ENCODE results near the gene FADS3. TPM values are rescaled to one million over a fixed set of nuclear protein-coding genes. Genes with fewer than 3 reads are reported as not detected.

The FADS3 gene
- total and polyA plus RNA-seq, 2 of the 13 experiments (the other 11 are each of a cell fraction or from before 2014, with no cell fraction given), result 13.4 to 23.2 TPM

GRCh38 chr11:61927501-61927900 is 36.2 kb upstream of the FADS3 start:
- H3K36me3 ChIP-seq (replicated peaks in 1 of 2; ENCODE audit: control insufficient read depth in 1 of 2, insufficient read depth in 2 of 2, low read length in 2 of 2), result no peaks in the 10 kb centered on the region
- 53% methylated on average over 1 of the region's 1 CpG for WGBS (ENCODE audit: low lambda C conversion rate)
- in situ Hi-C loops (cut with HindIII; ENCODE audit: extremely low pct_ligation_motif_present, low pct_unique_long_range_greater_than_20kb), result no loop called here
- POLR2A ChIA-PET, result no interaction called here
- H3K79me2 ChIP-seq (ENCODE audit: insufficient read depth, low read length), result no peaks in the 10 kb centered on the region
- intact Hi-C loops (cut with micrococcal nuclease; ENCODE audit: unreplicated experiment), result loop anchor here (1.0 kb wide), 1 partner anchor 10 kb away; no protein-coding TSS in a partner anchor
- H3K4me2 ChIP-seq (ENCODE audit: low read depth, low read length), result no peak overlapping the region
- CTCF ChIA-PET (ENCODE audit: low intra/inter-chr PET ratio, low total read pairs), result no interaction called here
- TF ChIP-seq, protein P1, sequence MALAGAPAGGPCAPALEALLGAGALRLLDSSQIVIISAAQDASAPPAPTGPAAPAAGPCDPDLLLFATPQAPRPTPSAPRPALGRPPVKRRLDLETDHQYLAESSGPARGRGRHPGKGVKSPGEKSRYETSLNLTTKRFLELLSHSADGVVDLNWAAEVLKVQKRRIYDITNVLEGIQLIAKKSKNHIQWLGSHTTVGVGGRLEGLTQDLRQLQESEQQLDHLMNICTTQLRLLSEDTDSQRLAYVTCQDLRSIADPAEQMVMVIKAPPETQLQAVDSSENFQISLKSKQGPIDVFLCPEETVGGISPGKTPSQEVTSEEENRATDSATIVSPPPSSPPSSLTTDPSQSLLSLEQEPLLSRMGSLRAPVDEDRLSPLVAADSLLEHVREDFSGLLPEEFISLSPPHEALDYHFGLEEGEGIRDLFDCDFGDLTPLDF (CRISPR knock-in tag; IDR thresholded peaks at IDR 0.05), result no peak
- TF ChIP-seq SRSF9 (IDR thresholded peaks at IDR 0.05; ENCODE audit: borderline replicate concordance, insufficient read depth, low read depth, low read length, poor library complexity, severe bottlenecking) (no peak), ZNF3 (CRISPR knock-in tag; IDR thresholded peaks at IDR 0.05) (no peak), SRSF4 (IDR thresholded peaks at IDR 0.05; ENCODE audit: low read depth, low read length, poor library complexity, severe bottlenecking) (no peak), SP5 (CRISPR knock-in tag; IDR thresholded peaks at IDR 0.05; ENCODE audit: borderline replicate concordance, low read depth) (no peak), ZNF687 (CRISPR knock-in tag; IDR thresholded peaks at IDR 0.05) (no peak), MIXL1 (CRISPR knock-in tag; IDR thresholded peaks at IDR 0.05) (no peak), ZFAT (CRISPR knock-in tag; conservative IDR thresholded peaks at IDR 0.05) (no peak)
- TF ChIP-seq, protein P2, sequence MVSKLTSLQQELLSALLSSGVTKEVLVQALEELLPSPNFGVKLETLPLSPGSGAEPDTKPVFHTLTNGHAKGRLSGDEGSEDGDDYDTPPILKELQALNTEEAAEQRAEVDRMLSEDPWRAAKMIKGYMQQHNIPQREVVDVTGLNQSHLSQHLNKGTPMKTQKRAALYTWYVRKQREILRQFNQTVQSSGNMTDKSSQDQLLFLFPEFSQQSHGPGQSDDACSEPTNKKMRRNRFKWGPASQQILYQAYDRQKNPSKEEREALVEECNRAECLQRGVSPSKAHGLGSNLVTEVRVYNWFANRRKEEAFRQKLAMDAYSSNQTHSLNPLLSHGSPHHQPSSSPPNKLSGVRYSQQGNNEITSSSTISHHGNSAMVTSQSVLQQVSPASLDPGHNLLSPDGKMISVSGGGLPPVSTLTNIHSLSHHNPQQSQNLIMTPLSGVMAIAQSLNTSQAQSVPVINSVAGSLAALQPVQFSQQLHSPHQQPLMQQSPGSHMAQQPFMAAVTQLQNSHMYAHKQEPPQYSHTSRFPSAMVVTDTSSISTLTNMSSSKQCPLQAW (CRISPR knock-in tag; IDR thresholded peaks at IDR 0.05), result no peak
- FAIRE-seq (no peak), ATAC-seq (no peak), DNase-seq (ENCODE audit: low spot score) (no peak)
- peaks cover 37% of the 10 kb centered on the region for H3K4me1 ChIP-seq (ENCODE audit: insufficient read depth, low read length)
- H4K20me1 ChIP-seq (ENCODE audit: insufficient read depth, low read length), result no peaks in the 10 kb centered on the region
- BruUV-seq (replicated peaks), result no TSS peak
- H3K9me3 ChIP-seq (ENCODE audit: low read length), result no peaks in the 10 kb centered on the region
- no peak overlapping the region for H3K9ac ChIP-seq (ENCODE audit: insufficient read depth, low read depth, low read length)
- H2AFZ ChIP-seq (ENCODE audit: low read length), result no peak overlapping the region
- H3K27me3 ChIP-seq (ENCODE audit: control insufficient read depth in 1 of 2, insufficient read depth in 2 of 2, low read length in 2 of 2), result no peaks in the 10 kb centered on the region
- no peak overlapping the region for H3K4me3 ChIP-seq (replicated peaks in 1 of 3; ENCODE audit: insufficient read depth in 1 of 3, low read depth in 2 of 3, low read length in 3 of 3)
- no peak overlapping the region for H3K27ac ChIP-seq (ENCODE audit: extremely low read length, insufficient read depth, low read length)
